Common myeloid progenitor, CD34-positive (primary cell): Measurements from ENCODE around the gene APOO.

Source experiments
- CTCF ChIA-PET: fragments of 350-600 bp; sonication (Branson Sonifier 250); formaldehyde crosslinking; loops from one replicate; lab custom pipeline; 2021; ENCODE audit warnings: antibody characterized with exemption; lab: Charles Lee
- POLR2A ChIA-PET: fragments of 350-600 bp; sonication (Branson Sonifier 250); formaldehyde crosslinking; loops from one replicate; lab custom pipeline; 2021; ENCODE audit warnings: antibody characterized with exemption; lab: Charles Lee
- DNase-seq, 3 donors: peaks; one replicate each; pipeline versions ENCODE4 v3.0.0 to v3.0.0-alpha.2; 2013
- H3K27ac ChIP-seq, 2 experiments: 1 replicate in 1 of 2; 2 replicates in 1 of 2; pipeline ENCODE4 v1.7.0; 2013; ENCODE audit warnings: inconsistent platforms in 2 of 2, low read length in 2 of 2, mild to moderate bottlenecking in 2 of 2, low read depth in 1 of 2, moderate library complexity in 1 of 2; ENCODE audit not compliant: severe bottlenecking in 2 of 2, insufficient read depth in 1 of 2, poor library complexity in 1 of 2
- H3K27me3 ChIP-seq, 5 experiments: replicated peaks in 2 of 5; 1 replicate in 3 of 5; 2 replicates in 2 of 5; pipeline versions ENCODE4 v1.6.1 to v1.7.0; 2013; ENCODE audit warnings: low read length in 4 of 5, mild to moderate bottlenecking in 2 of 5, moderate library complexity in 2 of 5, inconsistent platforms in 1 of 5; ENCODE audit not compliant: insufficient read depth in 5 of 5, control insufficient read depth in 4 of 5
- H3K36me3 ChIP-seq, 4 experiments: 1 replicate in 2 of 4; 2 replicates in 2 of 4; pipeline versions ENCODE4 v1.6.1 to v1.7.0; 2013; ENCODE audit warnings: low read length in 3 of 4, control low read depth in 1 of 4, mild to moderate bottlenecking in 1 of 4; ENCODE audit not compliant: control insufficient read depth in 4 of 4, insufficient read depth in 4 of 4
- H3K4me1 ChIP-seq, 4 experiments: 1 replicate in 3 of 4; 2 replicates in 1 of 4; pipeline versions ENCODE4 v1.6.1 to v1.7.1; 2013; ENCODE audit warnings: low read length in 3 of 4, mild to moderate bottlenecking in 3 of 4, control low read depth in 1 of 4, inconsistent platforms in 1 of 4, moderate library complexity in 1 of 4; ENCODE audit not compliant: control insufficient read depth in 4 of 4, insufficient read depth in 4 of 4; ENCODE audit errors: control extremely low read depth in 1 of 4
- H3K4me3 ChIP-seq, 7 experiments: 1 replicate in 4 of 7; 2 replicates in 3 of 7; pipeline versions ENCODE4 v1.5.1 to v1.7.0; 2013; ENCODE audit warnings: mild to moderate bottlenecking in 7 of 7, low read length in 6 of 7, moderate library complexity in 6 of 7, inconsistent platforms in 2 of 7, low read depth in 2 of 7, control low read depth in 1 of 7; ENCODE audit not compliant: insufficient read depth in 4 of 7, control insufficient read depth in 1 of 7; ENCODE audit errors: extremely low read depth in 1 of 7
- H3K9me3 ChIP-seq, 5 experiments: 1 replicate in 4 of 5; 2 replicates in 1 of 5; pipeline versions ENCODE4 v1.6.1 to v1.7.1; 2013; ENCODE audit warnings: low read length in 4 of 5, mild to moderate bottlenecking in 2 of 5, inconsistent platforms in 1 of 5, low read depth in 1 of 5, moderate library complexity in 1 of 5; ENCODE audit not compliant: control insufficient read depth in 4 of 5, insufficient read depth in 2 of 5; ENCODE audit errors: control extremely low read depth in 1 of 5
- WGBS: methylation state at CpG from one replicate; pipeline ENCODE4 v1.1.5; 2013; ENCODE audit not compliant: insufficient coverage; 5-methylcytosine and 5-hydroxymethylcytosine counted together

Gene APOO

DNA sequence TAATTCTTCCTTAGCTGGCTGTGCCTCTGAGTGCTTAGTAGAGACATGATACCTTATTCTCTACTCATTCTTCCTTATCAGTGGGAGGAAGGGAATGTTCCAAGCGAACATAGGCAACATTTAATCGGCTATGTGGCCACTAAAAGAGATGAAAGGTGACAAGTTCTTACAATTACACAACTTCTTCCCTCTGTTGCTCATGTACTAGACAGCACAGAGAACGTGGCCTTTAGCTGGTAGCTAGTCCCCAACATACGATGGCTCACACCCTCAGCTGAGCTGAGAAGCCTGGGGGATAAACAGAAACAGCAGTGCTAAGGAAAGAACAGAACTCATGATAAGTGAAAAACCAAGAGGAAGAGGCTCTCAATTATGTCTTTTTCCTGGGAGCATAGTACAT is 52.2 kb downstream of the APOO start:
- H3K4me1 ChIP-seq, result no peaks in the 10 kb centered on the region
- ChIA-PET CTCF (no interaction called here), POLR2A (no interaction called here)
- no peak overlapping the region for H3K27ac ChIP-seq
- DNase-seq, result no peak
- H3K4me3 ChIP-seq, result no peak overlapping the region
- peaks cover 0 to 4% (median 1%) of the 10 kb centered on the region in 4 experiments for H3K36me3 ChIP-seq
- peaks cover 0 to 7% (median 0%) of the 10 kb centered on the region in 5 experiments for H3K27me3 ChIP-seq
- WGBS, result 92% methylated on average over 2 of the region's 4 CpGs
- H3K9me3 ChIP-seq, result no peaks in the 10 kb centered on the region

DNA sequence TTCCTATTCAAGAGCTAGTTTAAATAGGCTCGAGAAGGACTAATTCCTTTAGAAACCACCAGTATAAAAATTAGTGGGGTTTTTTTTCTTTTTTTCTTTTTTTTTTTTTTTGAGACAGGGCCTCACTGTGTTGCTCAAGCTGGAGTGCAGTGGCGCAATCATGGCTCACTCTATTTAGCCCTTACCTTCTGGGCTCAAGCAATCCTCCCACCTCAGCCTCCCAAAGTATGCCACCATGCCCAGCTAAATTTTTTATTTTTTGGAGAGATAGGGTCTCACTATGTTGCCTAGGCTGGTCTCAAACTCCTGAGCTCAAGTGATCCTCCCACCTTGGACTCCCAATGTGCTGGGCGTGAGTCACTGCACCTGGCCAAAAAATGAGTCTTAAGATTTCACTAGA is 52.8 kb downstream of the APOO start:
- no peak for DNase-seq
- Histone ChIP-seq H3K27me3 (peaks cover 0 to 2% (median 0%) of the 10 kb centered on the region in 5 experiments), H3K9me3 (no peaks in the 10 kb centered on the region), H3K27ac (no peak overlapping the region), H3K4me3 (no peak overlapping the region), H3K36me3 (peaks cover 0 to 4% (median 1%) of the 10 kb centered on the region in 4 experiments), H3K4me1 (no peaks in the 10 kb centered on the region)
- ChIA-PET CTCF (no interaction called here), POLR2A (no interaction called here)
- no CpG with 5 or more reads among the region's 3 CpGs for WGBS

DNA sequence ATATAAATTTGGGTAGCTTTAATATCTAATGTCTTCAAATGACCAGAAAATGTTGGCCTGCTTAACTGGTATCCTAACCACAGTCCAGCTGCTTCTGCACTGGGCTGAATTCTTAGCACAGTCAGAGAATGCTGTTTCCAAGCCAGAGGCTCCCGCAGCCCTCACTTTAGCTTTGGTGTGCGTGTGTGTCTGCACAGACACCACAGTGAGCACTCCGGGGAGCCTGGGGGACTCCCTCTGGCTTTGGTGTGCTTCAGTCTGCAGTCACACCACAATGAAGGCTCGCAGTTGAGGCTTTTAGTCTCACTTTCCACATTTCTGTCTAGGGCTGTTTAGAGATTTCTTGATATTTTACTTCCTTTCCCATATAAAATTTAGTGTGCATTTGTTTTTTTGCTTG is 53.6 kb downstream of the APOO start:
- 89% methylated on average over 3 of the region's 4 CpGs for WGBS
- Histone ChIP-seq H3K36me3 (peaks cover 0 to 4% (median 1%) of the 10 kb centered on the region in 4 experiments), H3K27me3 (peaks cover 0 to 2% (median 0%) of the 10 kb centered on the region in 5 experiments), H3K9me3 (no peaks in the 10 kb centered on the region), H3K27ac (no peak overlapping the region), H3K4me3 (no peak overlapping the region), H3K4me1 (no peaks in the 10 kb centered on the region)
- no peak for DNase-seq
- ChIA-PET POLR2A (no interaction called here), CTCF (interaction anchor here (1.0 kb wide), 1 partner anchor 15 kb away, joined by 3 read pairs; no protein-coding TSS in a partner anchor)

DNA sequence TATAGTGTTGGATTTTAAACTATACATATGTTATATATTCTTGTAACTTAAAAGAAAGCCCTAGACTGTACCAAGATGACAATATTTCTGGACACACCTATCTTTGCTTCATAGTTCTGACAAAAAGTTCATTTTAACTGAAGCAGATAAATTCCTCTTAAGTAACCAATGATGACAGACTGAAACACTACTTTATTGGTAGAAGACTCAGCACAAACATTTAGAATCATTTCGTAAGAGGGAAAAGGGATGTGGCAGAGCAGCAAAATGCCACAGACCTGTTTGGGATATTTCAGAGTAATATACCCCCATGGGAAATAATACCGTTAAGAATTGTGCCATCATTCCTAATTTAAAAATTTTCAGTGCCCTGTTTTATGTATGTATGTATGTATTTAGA is 56.2 kb downstream of the APOO start:
- Histone ChIP-seq H3K36me3 (peaks cover 0 to 2% (median 0%) of the 10 kb centered on the region in 4 experiments), H3K27ac (no peak overlapping the region), H3K9me3 (no peaks in the 10 kb centered on the region), H3K27me3 (peaks cover 0 to 2% (median 0%) of the 10 kb centered on the region in 5 experiments), H3K4me1 (no peaks in the 10 kb centered on the region), H3K4me3 (no peak overlapping the region)
- 80% methylated on average over 1 of the region's 2 CpGs for WGBS
- no peak for DNase-seq
- ChIA-PET CTCF (no interaction called here), POLR2A (no interaction called here)

DNA sequence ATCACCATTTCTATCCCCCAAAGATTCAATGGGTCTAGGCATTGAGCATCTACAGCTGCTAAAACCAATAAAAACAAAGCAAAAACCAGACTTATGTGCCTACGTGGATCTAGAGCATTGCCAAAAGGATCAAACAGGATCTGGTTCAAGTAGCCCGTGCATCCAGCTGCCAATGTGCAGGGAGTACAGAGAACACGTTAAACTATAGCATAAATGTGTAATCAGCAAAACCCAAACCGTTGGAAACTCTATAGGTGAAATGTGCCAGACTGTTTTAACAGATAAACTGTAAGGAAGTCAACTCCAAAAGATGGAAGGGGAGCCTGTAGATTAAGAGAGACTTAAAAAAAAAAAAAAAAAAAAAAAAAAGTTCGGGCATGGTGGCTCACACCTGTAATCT is 58.5 kb downstream of the APOO start:
- Histone ChIP-seq H3K27me3 (peaks cover 0 to 2% (median 0%) of the 10 kb centered on the region in 5 experiments), H3K9me3 (no peaks in the 10 kb centered on the region), H3K4me3 (no peak overlapping the region), H3K36me3 (no peaks in the 10 kb centered on the region), H3K27ac (no peak overlapping the region), H3K4me1 (peaks cover 3 to 15% (median 11%) of the 10 kb centered on the region in 4 experiments)
- 93% methylated on average over 3 of the region's 5 CpGs for WGBS
- DNase-seq, result peak in 1 of 3 donors; percentile 14
- ChIA-PET CTCF (no interaction called here), POLR2A (no interaction called here)

DNA sequence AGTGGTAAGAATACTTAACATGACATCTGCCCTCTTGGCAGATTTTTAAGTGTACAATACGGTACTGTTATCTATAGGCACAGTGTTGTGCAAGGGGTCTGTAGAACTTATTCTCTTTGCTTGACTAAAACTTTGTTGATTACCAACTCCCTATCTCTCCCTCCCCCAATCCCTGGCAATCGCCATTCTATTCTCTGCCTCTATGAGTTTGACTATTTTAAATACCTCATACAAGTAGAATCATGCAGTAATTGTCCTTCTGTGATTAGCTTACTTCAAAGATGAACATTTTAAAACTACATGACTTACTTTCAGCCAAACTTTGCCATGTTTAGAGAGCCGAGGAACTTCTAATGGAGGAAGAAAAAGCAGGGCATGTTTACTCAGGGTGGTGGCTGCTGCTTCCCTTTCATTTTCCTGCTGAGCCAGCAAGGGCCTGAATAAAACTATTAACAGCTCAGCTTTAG is 62.4 kb downstream of the APOO start:
- CTCF ChIA-PET, result interaction anchor here (0.7 to 1.4 kb wide), 3 partner anchors 45 to 801 kb away, joined by 3 to 4 read pairs (median 3); no protein-coding TSS in a partner anchor
- POLR2A ChIA-PET, result no interaction called here
- peaks cover 5 to 29% (median 13%) of the 10 kb centered on the region in 4 experiments for H3K4me1 ChIP-seq
- peak overlapping the region in 1 of 2 experiments; percentile 67 for H3K27ac ChIP-seq
- peak; percentile 3 to 29 (median 18) for DNase-seq
- 27% methylated on average over 1 of the region's 3 CpGs for WGBS
- H3K9me3 ChIP-seq, result no peaks in the 10 kb centered on the region
- H3K36me3 ChIP-seq, result no peaks in the 10 kb centered on the region
- peaks cover 0 to 6% (median 0%) of the 10 kb centered on the region in 5 experiments for H3K27me3 ChIP-seq
- H3K4me3 ChIP-seq, result peak overlapping the region in 1 of 7 experiments; percentile 38

DNA sequence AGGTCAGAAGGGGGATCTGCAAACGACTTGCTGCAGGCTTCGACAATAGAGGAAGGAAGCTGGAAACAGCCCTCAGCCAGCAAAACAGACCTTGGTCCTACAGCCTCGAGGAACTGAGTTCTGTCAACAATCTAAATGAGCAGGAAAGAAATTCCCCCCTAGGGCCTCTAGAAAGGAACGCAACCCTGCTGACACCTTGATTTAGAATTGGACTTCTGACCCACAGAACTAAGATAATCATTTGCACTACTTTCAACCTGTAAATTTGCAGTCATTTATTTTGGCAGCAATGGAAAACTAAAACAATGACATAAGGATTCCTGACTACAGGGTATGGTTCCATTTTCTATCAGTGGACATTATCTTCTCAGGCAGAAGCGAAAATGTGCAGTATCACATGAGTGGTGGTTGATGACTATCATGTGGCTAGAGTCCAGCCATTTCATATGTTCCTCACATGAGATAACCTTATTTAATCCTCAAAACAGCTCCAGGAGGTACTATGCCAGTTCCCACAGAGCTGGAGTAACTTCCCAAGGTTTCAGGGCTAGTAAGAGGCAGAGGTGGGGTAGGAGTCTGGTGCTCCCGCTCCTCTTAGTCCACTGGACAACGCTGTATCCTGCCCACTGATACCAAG is 63.1 kb downstream of the APOO start:
- WGBS, result 20% methylated on average over 5 of the region's 7 CpGs
- peak in 2 of 3 donors; percentile 60 to 67 for DNase-seq
- Histone ChIP-seq H3K4me1 (peaks cover 5 to 32% (median 13%) of the 10 kb centered on the region in 4 experiments), H3K9me3 (no peaks in the 10 kb centered on the region), H3K4me3 (peak overlapping the region in 2 of 7 experiments; percentile 23 to 38), H3K27me3 (peaks cover 0 to 6% (median 0%) of the 10 kb centered on the region in 5 experiments), H3K27ac (peak overlapping the region in 1 of 2 experiments; percentile 67), H3K36me3 (no peaks in the 10 kb centered on the region)
- ChIA-PET POLR2A (no interaction called here), CTCF (interaction anchor here (1.4 kb wide), 1 partner anchor 88 kb away, joined by 4 read pairs; no protein-coding TSS in a partner anchor)
